ENCODE data around the gene PCBP3. TPM values are rescaled to one million over a fixed set of nuclear protein-coding genes. Genes with fewer than 3 reads are reported as not detected.

PCBP3 gene
- total RNA-seq, 1 donor: 1.1 TPM

GRCh38 chr21:45772180-45772579 is 128.7 kb downstream of the PCBP3 start:
- no peak overlapping the region for H3K4me2 ChIP-seq (ENCODE audit: insufficient read depth, low read length)
- no peaks in the 10 kb centered on the region for H3K79me2 ChIP-seq (ENCODE audit: insufficient read depth, low read length)
- no peak for TF ChIP-seq CTCF (IDR thresholded peaks at IDR 0.05; ENCODE audit: extremely low read depth, low read depth, low read length)
- no peaks in the 10 kb centered on the region for H3K9me3 ChIP-seq (ENCODE audit: low read depth, low read length)
- H4K20me1 ChIP-seq (ENCODE audit: insufficient read depth, low read length): no peaks in the 10 kb centered on the region
- no peak overlapping the region for H3K4me3 ChIP-seq (ENCODE audit: insufficient read depth, low read length)
- peaks cover 9% of the 10 kb centered on the region for H3K4me1 ChIP-seq (ENCODE audit: insufficient read depth, low read length)
- no peak overlapping the region for H3K27ac ChIP-seq (ENCODE audit: low read depth, low read length)
- DNase-seq (ENCODE audit: insufficient read length, low spot score, missing footprints): no peak
- H3K27me3 ChIP-seq (ENCODE audit: insufficient read depth, low read length): no peaks in the 10 kb centered on the region
- no peak overlapping the region for H2AFZ ChIP-seq (ENCODE audit: low read length)
- H3K36me3 ChIP-seq (ENCODE audit: insufficient read depth, low read length): no peaks in the 10 kb centered on the region

GRCh38 chr21:45774291-45774690 is 130.8 kb downstream of the PCBP3 start:
- Histone ChIP-seq H3K4me3 (ENCODE audit: insufficient read depth, low read length) (no peak overlapping the region), H2AFZ (ENCODE audit: low read length) (no peak overlapping the region)
- DNase-seq (ENCODE audit: insufficient read length, low spot score, missing footprints): no peak

GRCh38 chr21:45776971-45777370 is 133.4 kb downstream of the PCBP3 start:
- Histone ChIP-seq H3K4me1 (ENCODE audit: insufficient read depth, low read length) (no peaks in the 10 kb centered on the region), H3K9me3 (ENCODE audit: low read depth, low read length) (no peaks in the 10 kb centered on the region), H3K4me2 (ENCODE audit: insufficient read depth, low read length) (no peak overlapping the region), H3K79me2 (ENCODE audit: insufficient read depth, low read length) (no peaks in the 10 kb centered on the region), H3K27me3 (ENCODE audit: insufficient read depth, low read length) (no peaks in the 10 kb centered on the region), H3K36me3 (ENCODE audit: insufficient read depth, low read length) (no peaks in the 10 kb centered on the region), H2AFZ (ENCODE audit: low read length) (no peak overlapping the region), H3K4me3 (ENCODE audit: insufficient read depth, low read length) (no peak overlapping the region), H4K20me1 (ENCODE audit: insufficient read depth, low read length) (no peaks in the 10 kb centered on the region), H3K27ac (ENCODE audit: low read depth, low read length) (no peak overlapping the region)
- no peak for TF ChIP-seq CTCF (IDR thresholded peaks at IDR 0.05; ENCODE audit: extremely low read depth, low read depth, low read length)
- DNase-seq (ENCODE audit: insufficient read length, low spot score, missing footprints): no peak

More at GRCh38 chr21:45774291-45774690, 130.8 kb downstream of the PCBP3 start:
- H3K4me2 ChIP-seq (ENCODE audit: insufficient read depth, low read length): no peak overlapping the region
- TF ChIP-seq CTCF (IDR thresholded peaks at IDR 0.05; ENCODE audit: extremely low read depth, low read depth, low read length): no peak
- no peaks in the 10 kb centered on the region for H3K9me3 ChIP-seq (ENCODE audit: low read depth, low read length)
- no peaks in the 10 kb centered on the region for H3K79me2 ChIP-seq (ENCODE audit: insufficient read depth, low read length)
- no peaks in the 10 kb centered on the region for H3K4me1 ChIP-seq (ENCODE audit: insufficient read depth, low read length)
- H4K20me1 ChIP-seq (ENCODE audit: insufficient read depth, low read length): no peaks in the 10 kb centered on the region
- H3K36me3 ChIP-seq (ENCODE audit: insufficient read depth, low read length): no peaks in the 10 kb centered on the region
- H3K27ac ChIP-seq (ENCODE audit: low read depth, low read length): no peak overlapping the region
- H3K27me3 ChIP-seq (ENCODE audit: insufficient read depth, low read length): no peaks in the 10 kb centered on the region

- no peak overlapping the region for H3K27ac ChIP-seq (ENCODE audit: low read depth, low read length)
- H3K4me1 ChIP-seq (ENCODE audit: insufficient read depth, low read length): no peaks in the 10 kb centered on the region
- H4K20me1 ChIP-seq (ENCODE audit: insufficient read depth, low read length): no peaks in the 10 kb centered on the region
- H3K36me3 ChIP-seq (ENCODE audit: insufficient read depth, low read length): no peaks in the 10 kb centered on the region
- DNase-seq (ENCODE audit: insufficient read length, low spot score, missing footprints): no peak
- no peak overlapping the region for H2AFZ ChIP-seq (ENCODE audit: low read length)
- no peak overlapping the region for H3K4me2 ChIP-seq (ENCODE audit: insufficient read depth, low read length)
- TF ChIP-seq CTCF (IDR thresholded peaks at IDR 0.05; ENCODE audit: extremely low read depth, low read depth, low read length): no peak
- no peaks in the 10 kb centered on the region for H3K79me2 ChIP-seq (ENCODE audit: insufficient read depth, low read length)
- H3K9me3 ChIP-seq (ENCODE audit: low read depth, low read length): no peaks in the 10 kb centered on the region
- no peak overlapping the region for H3K4me3 ChIP-seq (ENCODE audit: insufficient read depth, low read length)
- no peaks in the 10 kb centered on the region for H3K27me3 ChIP-seq (ENCODE audit: insufficient read depth, low read length)
Measured at GRCh38 chr21:45778686-45779085, 135.2 kb downstream of the PCBP3 start.
